Activated naive CD4-positive, alpha-beta T cell treated with anti-CD3 and anti-CD28 coated beads, Interleukin-2, amount 50 U/mL, for 16 hours (primary cell): ENCODE data around the gene BRD9.
"Not testable (repeated sequence)": the region's sequence is repeated elsewhere in the genome, so short reads cannot be mapped to it uniquely, and the experiment has no call there.

ENCODE experiments used
- DNase-seq: peaks from one replicate; pipeline ENCODE4 v3.0.0-alpha.2; 2020

BRD9 gene

GRCh38 chr5:892394-893136 lies at the start of gene BRD9, which contains the start of gene TRIP13:
TSS of gene BRD9 (minus strand) at chr5:892801. CDS start at chr5:892657, 144 bp downstream.
TSS of gene TRIP13 (plus strand) at chr5:892884. CDS start at chr5:892999, 115 bp downstream.
- peak; percentile 88 for DNase-seq

DNA sequence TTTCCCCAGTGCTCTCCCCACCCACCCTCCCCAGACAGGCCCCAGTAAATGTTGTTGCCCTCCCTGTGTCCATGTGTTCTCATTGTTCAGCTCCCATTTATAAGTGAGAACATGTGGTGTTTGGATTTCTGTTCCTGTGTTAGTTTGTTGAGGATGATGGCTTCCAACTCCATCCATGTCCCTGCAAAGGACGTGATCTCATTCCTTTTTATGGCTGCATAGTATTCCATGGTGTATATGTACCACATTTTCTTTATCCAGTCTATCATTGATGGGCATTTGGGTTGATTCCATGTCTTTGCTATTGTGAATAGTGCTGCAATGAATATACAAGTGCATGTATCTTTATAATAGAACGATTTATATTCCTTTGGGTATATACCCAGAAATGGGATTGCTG lies 48.1 kb upstream of the BRD9 start:
- DNase-seq, result not testable (repeated sequence)

GRCh38 chr5:939368-939767 lies 46.8 kb upstream of the BRD9 start:
- DNase-seq, result no peak

GRCh38 chr5:937151-937924 lies 44.7 kb upstream of the BRD9 start:
- DNase-seq, result no peak

GRCh38 chr5:936149-937144 lies 43.8 kb upstream of the BRD9 start:
- no peak for DNase-seq

GRCh38 chr5:935510-936084 lies 43.0 kb upstream of the BRD9 start:
- no peak for DNase-seq

DNA sequence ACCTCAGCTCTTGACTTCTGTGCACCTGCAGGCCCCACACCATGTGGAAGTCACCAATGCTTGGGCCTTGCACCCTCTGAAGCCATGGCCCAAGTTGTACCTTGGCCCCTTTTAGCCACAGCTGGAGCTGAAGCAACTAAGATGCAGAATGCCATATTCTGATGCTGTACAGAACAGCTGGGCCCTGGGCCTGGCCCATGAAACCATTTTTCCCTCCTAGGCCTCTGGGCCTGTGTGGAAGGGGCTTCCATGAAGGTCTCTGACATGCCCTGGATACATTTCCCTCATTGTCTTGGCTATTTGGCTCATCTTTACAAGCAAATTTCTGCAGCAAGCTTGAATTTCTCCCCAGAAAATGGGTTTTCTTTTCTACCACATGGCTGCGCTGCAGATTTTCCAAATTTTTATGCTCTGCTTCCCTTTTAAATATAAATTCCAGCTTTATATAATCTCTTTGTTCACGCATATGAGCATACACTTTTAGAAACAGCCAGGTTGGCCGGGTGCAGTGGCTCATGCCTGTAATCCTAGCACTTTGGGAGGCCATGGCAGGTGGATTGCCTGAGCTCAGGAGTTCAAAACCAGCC lies 41.9 kb upstream of the BRD9 start:
- DNase-seq, result not testable (repeated sequence)

DNA sequence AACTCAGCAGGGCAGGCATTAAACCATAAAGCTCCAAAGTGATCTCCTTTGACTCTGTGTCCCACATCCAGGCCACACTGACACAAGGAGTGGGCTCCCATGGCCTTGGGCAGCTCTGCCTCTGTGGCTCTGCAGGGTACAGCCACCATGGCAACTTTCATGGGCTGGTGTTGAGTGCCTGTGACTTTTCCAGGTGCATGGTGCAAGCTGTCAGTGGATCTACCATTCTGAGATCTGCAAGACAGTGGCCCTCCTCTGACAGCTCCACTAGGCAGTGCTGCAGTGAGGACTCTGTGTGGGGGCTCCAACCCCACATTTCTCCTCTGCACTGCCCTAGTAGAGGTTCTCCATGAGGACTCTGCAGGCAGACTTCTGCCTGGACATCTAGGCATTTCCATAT lies 41.4 kb upstream of the BRD9 start:
- not testable (repeated sequence) for DNase-seq

DNA sequence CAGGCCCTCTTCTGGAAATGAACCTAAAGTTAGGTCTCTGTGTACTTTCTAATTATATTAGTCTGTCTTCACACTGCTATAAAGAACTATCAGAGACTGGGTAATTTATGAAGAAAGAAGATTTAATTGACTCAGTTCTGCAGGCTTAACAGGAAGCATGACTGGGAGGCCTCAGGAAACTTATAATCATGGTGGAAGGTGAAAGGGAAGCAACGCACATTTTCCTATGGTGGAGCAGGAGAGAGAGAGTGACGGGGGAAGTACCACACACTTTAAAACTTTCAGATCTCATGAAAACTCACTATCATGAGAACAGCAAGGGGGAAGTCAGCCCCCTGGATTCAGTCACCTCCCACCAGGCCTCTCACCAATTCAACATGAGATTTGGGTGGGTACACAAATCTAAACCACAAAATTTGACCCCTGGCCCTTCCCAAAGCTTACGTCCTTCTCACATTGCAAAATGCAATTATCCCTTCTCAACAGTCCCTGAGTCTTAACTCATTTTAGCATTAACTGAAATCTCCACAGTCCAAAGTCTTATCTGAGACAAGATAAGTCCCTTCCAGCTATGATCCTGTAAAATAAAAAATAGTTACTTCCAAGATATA lies 40.8 kb upstream of the BRD9 start:
- no peak for DNase-seq

DNA sequence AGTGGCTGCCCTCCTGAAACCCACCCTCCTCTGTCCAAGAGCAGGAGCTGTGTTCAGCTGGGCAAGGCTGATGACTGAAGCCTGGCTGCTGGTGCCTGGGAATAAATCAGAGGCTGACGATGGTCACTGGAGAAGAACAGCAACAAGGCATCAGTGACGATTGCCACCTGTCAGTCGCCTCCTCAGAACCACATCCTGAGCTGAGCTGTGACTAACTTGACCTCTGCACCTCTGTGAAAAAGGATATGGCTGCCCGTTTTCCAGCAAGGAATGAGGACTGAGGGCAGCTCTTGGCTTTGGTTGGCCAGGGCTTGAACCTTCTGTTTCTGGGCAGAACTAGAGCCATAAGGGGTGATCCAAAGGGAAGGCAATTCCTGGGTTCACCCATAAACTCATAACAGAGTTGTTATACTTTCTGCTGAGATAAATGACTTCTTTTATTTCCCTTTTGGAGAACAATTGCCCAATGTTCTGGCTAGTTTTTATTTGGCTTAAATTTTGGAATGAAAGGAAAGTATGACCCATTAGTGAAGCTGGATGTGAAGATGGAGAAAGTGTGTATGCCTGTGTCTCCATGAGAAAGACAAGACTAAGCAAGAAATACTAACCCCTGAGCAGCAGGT lies 40.1 kb upstream of the BRD9 start:
- DNase-seq, result no peak

DNA sequence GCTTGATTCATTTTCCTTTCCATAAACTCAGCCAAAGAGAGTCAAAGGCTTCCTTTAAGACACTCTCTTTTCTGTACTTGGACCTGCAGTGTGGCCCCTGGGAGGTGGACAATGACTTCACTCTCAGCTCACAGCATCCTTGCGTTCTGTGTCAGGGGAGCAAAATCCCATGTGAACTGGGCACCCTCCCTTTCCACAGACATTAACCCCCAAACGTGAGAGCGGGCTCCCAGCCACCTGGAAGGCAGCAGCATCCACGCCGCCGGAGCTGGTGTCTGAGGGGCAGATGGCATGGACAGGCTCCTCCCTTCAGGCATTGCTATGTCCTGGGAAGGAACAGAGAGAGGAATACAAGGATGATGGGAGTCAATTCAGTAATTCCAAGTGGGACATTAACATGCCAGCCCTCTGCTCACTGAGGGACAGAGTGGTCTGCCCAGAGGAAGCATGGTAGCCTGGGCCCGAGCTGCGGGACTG lies 39.6 kb upstream of the BRD9 start:
- DNase-seq, result no peak

DNA sequence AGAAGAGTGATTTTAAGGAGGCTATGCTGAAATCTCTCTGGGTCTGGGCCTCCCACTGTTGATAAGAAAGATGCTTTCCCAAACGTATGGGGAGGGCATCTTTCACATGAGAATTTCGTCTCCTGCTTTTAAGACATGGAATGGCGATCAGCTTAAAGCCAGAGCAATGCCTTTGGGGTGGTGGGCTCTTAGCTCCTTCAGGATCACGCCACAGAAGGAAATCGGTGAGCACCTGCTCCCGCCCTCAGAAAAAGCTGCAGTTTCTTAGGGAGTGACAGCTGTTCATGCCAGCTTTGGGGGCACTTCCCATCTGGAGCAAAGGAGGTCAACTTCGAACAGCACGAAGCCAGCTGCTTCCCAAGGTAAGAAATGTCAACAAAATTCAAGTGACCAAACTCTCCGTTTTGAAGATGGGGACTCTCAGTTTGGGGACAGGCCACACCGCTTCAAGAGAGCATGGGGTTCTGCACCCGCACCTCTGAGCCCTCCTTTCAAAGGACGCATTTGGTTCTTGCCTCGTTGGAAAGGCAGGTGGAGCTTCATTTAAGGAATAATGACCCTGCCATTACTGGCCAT lies 39.1 kb upstream of the BRD9 start:
- DNase-seq, result no peak

DNA sequence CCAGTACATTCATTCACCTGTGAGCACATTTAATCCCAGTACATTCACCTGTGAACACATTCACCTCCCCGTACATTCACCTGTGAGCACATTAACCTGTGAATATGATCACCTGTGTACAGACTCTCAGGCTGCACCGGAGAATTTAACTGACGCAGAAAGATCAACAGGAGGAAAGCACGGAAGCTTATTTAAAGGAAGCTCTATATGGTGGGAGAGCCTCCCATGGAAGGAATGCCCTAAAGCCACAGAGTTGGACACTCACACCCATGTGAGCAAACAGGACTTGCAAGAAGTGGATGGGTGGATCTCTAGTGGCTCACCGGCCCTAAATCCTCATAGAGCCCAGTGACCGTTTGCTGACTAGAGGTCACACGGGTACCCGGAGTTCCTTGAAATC lies 38.3 kb upstream of the BRD9 start:
- no peak for DNase-seq

DNA sequence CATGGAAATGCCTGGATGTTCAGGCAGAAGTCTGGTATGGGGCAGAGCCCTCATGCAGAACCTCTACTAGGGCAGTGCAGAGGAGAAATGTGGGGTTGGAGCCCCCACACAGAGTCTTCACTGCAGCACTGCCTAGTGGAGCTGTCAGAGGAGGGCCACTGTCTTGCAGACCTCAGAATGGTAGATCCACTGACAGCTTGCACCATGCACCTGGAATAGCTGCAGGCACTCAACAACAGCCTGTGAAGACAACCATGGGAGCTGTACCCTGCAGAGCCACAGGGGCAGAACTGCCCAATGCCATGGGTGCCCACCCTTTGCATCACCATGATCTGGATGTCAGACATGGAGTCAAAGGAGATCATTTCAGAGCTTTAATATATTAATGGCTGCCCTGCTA lies 37.0 kb upstream of the BRD9 start:
- no peak for DNase-seq

GRCh38 chr5:929182-929581 lies 36.6 kb upstream of the BRD9 start:
- not testable (repeated sequence) for DNase-seq

DNA sequence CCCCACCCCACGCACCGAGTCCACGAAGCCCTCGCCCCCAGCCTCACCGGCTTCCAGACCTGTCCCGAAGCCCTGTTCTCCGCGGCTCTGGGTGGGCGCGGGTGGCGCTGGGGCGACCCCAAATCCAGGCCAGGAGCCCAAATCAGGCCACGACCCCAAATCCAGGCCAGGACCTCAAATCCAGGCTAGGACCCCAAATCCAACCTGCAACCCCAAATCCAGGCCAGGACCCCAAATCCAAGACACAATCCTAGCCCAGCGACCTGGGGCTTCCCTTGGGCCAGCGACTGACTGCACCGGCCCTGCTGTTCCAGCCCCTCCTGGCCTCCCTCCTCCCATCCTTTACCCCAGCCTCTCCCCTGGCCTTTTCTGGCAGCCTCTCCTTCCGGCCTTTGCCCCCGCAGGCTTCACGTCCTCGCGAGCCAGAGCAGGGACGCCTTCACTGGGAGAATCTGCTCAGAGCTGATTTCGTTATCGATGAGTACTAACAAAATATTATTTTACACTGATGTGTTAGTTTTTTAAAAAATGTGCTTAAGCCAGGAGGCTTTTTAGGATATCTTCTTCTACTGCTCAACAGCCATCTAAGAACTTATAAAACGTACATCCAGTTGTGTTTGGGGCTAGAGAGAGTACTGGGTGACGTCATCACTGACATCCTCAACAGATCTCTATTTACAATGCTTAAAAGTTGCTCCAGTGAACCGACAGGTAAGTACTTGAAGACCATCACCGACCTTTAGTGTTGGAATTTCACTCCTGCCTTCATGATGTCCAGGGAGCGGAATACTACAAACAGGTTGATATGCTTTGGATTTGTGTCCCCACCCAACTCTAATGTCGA lies 34.8 kb upstream of the BRD9 start:
- DNase-seq, result no peak

DNA sequence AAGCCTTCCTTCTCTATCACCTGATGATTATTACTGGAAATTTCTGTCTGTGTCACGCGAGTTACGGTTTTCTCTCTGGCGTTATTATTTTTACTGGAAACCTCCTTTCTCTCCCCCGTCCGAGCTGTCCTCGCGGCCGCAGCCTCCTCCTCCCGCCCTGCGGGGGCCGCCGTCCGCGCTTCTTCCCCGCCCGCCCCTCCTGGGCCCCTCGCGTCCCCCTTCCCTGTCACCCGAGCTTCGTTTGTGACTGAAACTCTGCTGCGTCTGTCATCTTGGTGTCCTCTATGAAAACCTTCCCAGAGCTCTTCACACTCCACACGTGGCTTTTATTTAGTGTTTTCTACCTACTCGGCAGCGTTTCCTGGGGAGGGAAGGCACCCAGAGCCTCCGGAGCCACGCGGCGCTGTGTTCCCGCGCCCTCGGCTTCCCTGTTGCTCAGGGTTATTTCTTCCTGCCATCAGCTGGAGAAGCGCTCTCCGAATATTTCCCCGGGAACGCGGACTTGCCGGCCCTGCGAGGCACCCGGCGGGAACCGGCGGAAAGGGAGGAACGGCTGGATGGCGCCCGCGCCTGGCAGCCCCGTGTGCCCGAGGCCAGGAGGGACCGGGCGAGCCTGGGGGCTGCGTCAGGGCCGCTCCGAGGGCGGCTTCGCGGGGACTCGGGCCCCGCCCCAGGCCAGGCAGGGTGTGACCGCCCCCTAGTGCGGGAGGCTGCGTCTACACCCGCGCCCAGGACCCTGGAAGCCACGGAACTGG lies 34.0 kb upstream of the BRD9 start:
- peak; percentile 40 for DNase-seq

- DNase-seq, result peak; percentile 77
Measured at GRCh38 chr5:923281-923873, 30.8 kb upstream of the BRD9 start.
